Measurements from ENCODE around the gene PPP6R2.

- TF ChIP-seq POLR2A (IDR thresholded peaks at IDR 0.05) (peak; percentile 43), CTCF (IDR thresholded peaks at IDR 0.05) (no peak), POLR2AphosphoS5 (IDR thresholded peaks at IDR 0.05) (peak; percentile 91)
These were observed 37.1 kb upstream of the PPP6R2 start for GRCh38 chr22:50305923-50306566.
